ENCODE data around the gene POLDIP2. TPM values are rescaled to one million over a fixed set of nuclear protein-coding genes. Genes with fewer than 3 reads are reported as not detected.

The POLDIP2 gene
- total and polyA plus RNA-seq, 10 donors: 27.8 to 62.6 (median 47.6) TPM

GRCh38 chr17:28370744-28371103, 13.4 kb upstream of the POLDIP2 start:
- intact Hi-C loops (cut with DNase I; ENCODE audit: low total_unique reads): no loop called here
- Histone ChIP-seq H3K36me3 (peaks cover 0 to 6% (median 0%) of the 10 kb centered on the region in 6 donors), H3K4me1 (peaks cover 10 to 44% (median 29%) of the 10 kb centered on the region in 6 donors), H3K4me3 (peak overlapping the region in 5 of 8 donors; percentile 64 to 88 (median 75)), H3K27ac (peak overlapping the region; percentile 8 to 86 (median 72)), H3K9me3 (no peaks in the 10 kb centered on the region), H3K27me3 (replicated peaks in 1 of 7) (peaks cover 0 to 18% (median 0%) of the 10 kb centered on the region in 7 donors)
- DNase-seq: no peak
- TF ChIP-seq CTCF (IDR thresholded peaks at IDR 0.05 in 8 of 11, conservative IDR thresholded peaks at IDR 0.05 in 3 of 11) (no peak), POLR2AphosphoS5 (IDR thresholded peaks at IDR 0.05) (no peak)
- 69 to 88% (median 80%) methylated on average over 1 of the region's 1 CpG for WGBS, 5 donors

GRCh38 chr17:28370035-28370743, 12.9 kb upstream of the POLDIP2 start, which contains the start of gene VTN:
Gene VTN (minus strand): TSS chr17:28370307. CDS start chr17:28370203, 104 bp downstream.
- TF ChIP-seq CTCF (IDR thresholded peaks at IDR 0.05 in 8 of 11, conservative IDR thresholded peaks at IDR 0.05 in 3 of 11): no peak
- peak in 1 of 3 donors; percentile 31 for TF ChIP-seq POLR2AphosphoS5 (IDR thresholded peaks at IDR 0.05)
- TF ChIP-seq POLR2A (IDR thresholded peaks at IDR 0.05): no peak
- intact Hi-C loops (cut with DNase I; ENCODE audit: low total_unique reads): no loop called here
- no peak for DNase-seq
- peak within 1 kb of the TSS; percentile 8 to 86 (median 72) for H3K27ac ChIP-seq
- H3K36me3 ChIP-seq: peaks cover 0 to 12% (median 1%) of the 10 kb centered on the region in 6 donors
- peak within 1 kb of the TSS in 7 of 8 donors; percentile 64 to 88 (median 70) for H3K4me3 ChIP-seq
- WGBS, 5 donors: 38 to 51% (median 45%) methylated on average over 7 to 8 of the region's 8 CpGs
- H3K27me3 ChIP-seq (replicated peaks in 1 of 7): peaks cover 0 to 18% (median 0%) of the 10 kb centered on the region in 7 donors
- H3K4me1 ChIP-seq: peaks cover 10 to 44% (median 29%) of the 10 kb centered on the region in 6 donors
- H3K9me3 ChIP-seq: no peaks in the 10 kb centered on the region

- 71 to 85% (median 78%) methylated on average over 10 of the region's 10 CpGs for WGBS, 5 donors
- H3K36me3 ChIP-seq: peaks cover 0 to 17% (median 5%) of the 10 kb centered on the region in 6 donors
- no peak for TF ChIP-seq POLR2A (IDR thresholded peaks at IDR 0.05)
- TF ChIP-seq CTCF (IDR thresholded peaks at IDR 0.05 in 8 of 11, conservative IDR thresholded peaks at IDR 0.05 in 3 of 11): no peak
- no peak for TF ChIP-seq POLR2AphosphoS5 (IDR thresholded peaks at IDR 0.05)
- H3K4me3 ChIP-seq: no peak overlapping the region
- peak overlapping the region in 4 of 8 donors; percentile 70 to 86 (median 78) for H3K27ac ChIP-seq
- DNase-seq: no peak
- intact Hi-C loops (cut with DNase I; ENCODE audit: low total_unique reads): no loop called here
- H3K4me1 ChIP-seq: peaks cover 10 to 44% (median 29%) of the 10 kb centered on the region in 6 donors
- H3K27me3 ChIP-seq (replicated peaks in 1 of 7): peaks cover 0 to 18% (median 0%) of the 10 kb centered on the region in 7 donors
- no peaks in the 10 kb centered on the region for H3K9me3 ChIP-seq
Measured at GRCh38 chr17:28369684-28370034, 12.3 kb upstream of the POLDIP2 start.

- Histone ChIP-seq H3K36me3 (peaks cover 0 to 22% (median 10%) of the 10 kb centered on the region in 6 donors), H3K27ac (no peak overlapping the region), H3K4me3 (no peak overlapping the region), H3K27me3 (replicated peaks in 1 of 7) (peaks cover 0 to 18% (median 0%) of the 10 kb centered on the region in 7 donors), H3K9me3 (no peaks in the 10 kb centered on the region), H3K4me1 (peaks cover 10 to 44% (median 29%) of the 10 kb centered on the region in 6 donors)
- WGBS, 5 donors: 91 to 95% (median 94%) methylated on average over 22 to 23 of the region's 23 CpGs
- DNase-seq: no peak
- intact Hi-C loops (cut with DNase I; ENCODE audit: low total_unique reads): no loop called here
- TF ChIP-seq POLR2AphosphoS5 (IDR thresholded peaks at IDR 0.05) (no peak), POLR2A (IDR thresholded peaks at IDR 0.05) (no peak), CTCF (IDR thresholded peaks at IDR 0.05 in 8 of 11, conservative IDR thresholded peaks at IDR 0.05 in 3 of 11) (no peak)
Measured at GRCh38 chr17:28368915-28369683, 11.8 kb upstream of the POLDIP2 start.

All from spleen (tissue), 11 donors.